ENCODE data around the gene HLA-B.

The HLA-B gene

DNA sequence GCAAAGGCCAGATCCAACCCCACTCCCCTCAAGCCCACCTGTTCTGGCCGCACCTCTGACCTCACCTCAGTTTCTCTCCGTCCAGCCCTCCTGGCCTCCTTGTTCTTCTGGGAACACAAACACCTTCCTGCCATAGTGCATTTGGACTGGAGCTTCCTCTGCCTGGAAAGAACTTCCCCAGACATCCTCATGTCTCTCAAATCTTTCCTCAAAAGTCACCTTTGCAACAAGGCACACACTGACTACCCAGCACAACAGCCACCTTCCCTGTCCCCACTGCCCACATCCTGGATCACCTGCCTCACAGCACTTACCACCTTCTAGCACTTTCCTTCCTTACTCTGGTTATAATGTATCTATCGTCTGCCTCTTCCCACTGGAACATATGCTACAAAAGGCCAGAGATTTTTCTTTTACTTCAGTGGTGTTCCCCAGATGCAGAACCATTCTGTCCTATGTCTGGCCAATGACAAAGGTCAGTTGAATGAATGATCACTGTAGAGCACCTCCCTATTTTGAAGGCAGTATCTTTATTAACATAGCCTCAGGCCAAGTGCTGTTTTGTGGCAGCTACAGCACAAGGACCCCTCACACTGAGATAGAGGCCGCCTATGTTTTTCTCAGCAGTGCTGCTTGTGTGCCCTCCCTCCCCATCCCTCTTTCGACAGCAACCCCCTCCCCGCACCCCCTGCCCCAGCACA is 4.1 kb downstream of the HLA-B start:
- DNase-seq (ENCODE audit: low read depth in 2 of 2) = no peak

DNA sequence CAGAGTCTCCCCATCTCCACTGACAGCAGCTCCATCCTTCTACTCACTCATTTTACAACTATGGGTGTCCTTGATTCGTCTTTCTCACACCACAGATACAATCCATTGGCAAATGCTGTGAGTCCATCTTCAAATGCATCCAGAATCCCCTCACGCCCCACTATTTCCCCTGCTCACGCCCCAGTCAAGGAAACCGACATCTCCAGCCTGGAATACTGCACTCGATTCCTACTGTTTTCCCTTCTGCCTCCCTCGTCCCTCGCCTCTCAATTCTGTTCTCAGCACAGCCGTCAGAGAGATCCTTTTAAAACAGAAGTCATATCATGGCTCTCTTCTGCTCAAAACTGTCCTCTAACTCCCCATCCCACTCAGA is 4.7 kb downstream of the HLA-B start:
- DNase-seq (ENCODE audit: low read depth in 2 of 2) = no peak

DNA sequence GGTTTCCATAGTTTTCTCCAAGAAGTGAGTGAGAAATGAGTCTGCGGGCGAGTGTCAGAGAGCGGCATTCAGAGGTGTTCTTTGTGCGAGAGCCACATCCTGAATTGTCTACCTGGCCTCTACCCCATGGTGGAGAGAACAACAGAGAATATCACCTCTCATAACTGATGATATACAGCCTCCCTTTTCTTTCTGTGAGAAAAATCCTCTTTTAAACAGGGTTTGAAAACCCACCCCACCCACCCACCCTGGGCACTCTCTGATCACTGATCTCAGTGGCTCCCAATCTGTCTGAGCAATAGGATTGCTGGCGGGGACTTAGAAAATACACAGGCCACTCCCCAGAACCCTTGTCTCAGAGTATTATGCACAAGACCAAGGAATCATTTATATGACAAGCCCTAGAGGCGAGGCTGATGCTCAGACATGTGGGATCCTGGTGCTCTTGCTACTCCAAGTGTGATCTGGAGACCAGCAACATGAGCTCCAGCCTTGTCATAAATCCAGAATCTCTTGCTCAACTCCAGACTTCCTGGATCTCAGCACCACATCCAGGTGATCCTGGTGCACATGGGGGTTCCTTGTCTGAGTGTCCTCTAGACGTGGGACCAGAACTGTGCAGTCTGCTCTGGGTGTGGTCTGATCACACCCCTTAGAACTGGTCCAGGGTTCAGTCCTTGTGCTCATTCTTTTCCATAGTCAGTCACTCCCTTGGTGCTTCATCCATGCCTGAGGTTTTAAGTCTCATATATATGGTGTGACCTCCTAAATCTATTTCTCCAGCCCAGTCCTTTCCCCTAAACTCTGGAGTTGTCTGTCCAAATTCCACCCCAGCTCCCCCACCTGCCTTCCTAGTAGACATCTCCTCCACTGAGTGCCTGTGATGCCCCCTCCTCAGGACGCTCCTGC is 5.3 kb downstream of the HLA-B start:
- DNase-seq (ENCODE audit: low read depth in 2 of 2) = no peak

DNA sequence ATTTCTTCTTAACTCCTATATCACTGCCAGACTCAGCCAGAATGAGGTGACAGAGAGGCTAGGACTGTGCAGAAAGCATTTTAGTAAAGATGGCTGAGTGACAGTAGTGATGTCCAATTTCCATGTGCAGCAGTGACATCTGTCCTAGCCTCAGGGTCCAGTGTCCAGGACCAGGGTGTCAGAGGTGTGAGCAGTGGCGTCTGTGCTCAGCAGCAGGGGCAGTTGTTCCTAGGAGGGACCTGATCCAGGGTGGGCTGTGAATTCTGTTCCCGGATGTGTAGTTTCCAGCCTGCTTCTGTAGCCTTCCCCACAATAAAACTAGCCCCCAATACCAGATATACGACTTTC is 6.0 kb downstream of the HLA-B start:
- no peak for DNase-seq (ENCODE audit: low read depth in 2 of 2)

DNA sequence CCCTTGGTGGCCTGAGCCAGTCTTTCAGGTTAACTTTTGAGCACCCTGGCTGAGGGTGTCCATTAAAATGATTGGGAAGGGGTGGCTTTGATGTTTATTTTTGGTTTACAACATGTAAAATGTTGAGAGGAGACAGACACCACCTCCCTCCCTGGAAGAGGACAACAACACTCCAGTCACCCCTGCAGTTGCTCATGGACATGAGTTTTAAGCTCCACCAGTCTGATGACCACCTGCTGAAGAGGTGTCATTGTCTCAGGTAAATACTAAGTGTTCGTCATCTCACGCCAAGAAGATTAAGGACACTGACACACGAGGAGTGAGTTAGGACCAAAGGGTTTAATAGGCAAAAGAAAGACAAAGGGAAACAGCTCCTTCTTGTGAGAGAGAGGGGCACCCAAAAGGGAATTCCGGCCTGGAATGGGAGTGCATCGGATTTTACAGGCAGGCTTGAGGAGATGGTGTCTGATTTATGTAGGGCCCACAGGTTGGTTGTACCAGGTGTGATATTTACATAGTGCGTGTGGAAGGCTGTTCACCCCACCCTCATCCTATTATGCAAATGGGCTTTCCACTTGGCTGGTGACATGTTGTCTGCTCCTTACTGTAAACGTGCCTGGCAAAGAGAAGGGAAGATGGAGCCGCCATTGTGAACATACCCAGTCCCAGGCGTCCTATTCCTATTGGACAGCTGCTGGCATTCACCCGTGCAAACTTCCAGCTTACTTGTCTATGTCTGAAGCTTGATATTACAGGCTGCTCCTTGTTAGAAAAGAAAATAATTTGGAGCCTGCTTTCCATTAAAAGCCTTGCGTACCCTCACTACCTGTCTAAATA is 6.6 kb downstream of the HLA-B start:
- no peak for DNase-seq (ENCODE audit: low read depth in 2 of 2)

DNA sequence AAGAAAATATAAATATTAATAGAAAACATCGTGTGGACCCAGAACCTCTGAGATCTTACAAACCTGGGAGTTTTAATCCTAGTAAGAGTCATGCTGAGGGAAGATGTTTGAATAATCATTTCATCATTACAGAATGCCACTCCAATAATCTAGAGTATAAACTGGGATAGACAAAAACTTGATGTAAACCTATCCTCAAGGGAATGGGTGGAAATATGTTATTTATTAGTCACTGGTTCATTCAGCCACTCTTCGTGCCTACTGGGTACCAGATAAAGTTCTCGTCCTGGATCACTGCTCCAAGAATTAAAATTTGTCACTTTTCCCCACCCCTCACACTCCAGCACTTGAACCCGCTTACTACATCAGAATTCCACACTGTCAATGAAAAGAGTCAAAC is 7.7 kb downstream of the HLA-B start:
- no peak for DNase-seq (ENCODE audit: low read depth in 2 of 2)

DNA sequence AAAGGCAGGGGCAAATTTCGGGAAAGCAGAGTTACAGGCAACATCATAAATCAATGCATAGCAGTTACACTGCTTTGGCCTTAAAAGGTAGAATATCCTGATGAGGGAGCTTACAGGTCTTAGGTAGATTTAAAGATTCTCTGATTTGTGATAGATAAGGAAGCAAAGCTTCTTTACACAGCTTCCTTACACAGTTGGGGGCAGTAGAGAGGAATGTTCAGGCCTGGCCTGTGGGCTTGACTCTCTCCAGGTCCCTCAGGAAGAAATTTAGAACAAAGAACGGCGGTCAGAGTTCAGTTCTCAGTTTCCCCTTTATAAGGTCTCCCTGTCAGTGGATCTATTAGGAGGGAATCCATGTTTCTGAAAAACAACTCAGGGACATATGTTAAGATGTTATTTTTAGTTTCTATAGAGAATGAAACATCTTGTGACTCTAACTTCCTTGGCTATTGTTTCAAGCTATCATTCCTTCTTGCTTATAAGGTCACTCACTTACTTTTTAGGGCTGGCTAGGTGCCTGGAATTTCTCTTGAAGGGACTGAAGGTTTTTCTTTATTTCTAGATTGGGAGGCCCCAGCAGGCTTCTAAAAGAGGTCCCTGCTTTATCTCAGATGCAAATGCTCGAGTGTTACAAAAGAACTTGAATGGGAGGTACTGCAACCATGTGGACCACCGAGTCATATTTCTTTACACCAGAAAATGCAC is 11.8 kb downstream of the HLA-B start:
- DNase-seq (ENCODE audit: low read depth in 2 of 2) = no peak

DNA sequence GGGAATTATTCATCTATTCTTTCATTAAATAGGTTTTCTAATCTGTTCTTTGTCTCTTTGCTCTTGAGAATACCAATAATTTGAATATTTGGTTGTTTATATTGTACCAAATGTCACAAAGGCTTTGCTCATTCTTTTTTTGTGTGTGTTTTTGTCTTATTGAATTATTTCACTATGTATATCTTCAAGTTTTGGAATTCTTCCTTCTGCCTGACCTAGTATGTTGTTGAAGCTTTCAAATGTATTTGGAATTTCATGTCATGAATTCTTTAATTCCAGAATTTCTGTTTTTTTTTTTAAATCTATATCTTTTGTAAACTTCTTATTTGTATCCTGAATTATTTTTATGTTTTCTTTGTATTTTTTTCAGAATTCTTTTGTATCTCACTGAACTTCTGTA is 16.8 kb downstream of the HLA-B start:
- DNase-seq (ENCODE audit: low read depth in 2 of 2) = no peak

DNA sequence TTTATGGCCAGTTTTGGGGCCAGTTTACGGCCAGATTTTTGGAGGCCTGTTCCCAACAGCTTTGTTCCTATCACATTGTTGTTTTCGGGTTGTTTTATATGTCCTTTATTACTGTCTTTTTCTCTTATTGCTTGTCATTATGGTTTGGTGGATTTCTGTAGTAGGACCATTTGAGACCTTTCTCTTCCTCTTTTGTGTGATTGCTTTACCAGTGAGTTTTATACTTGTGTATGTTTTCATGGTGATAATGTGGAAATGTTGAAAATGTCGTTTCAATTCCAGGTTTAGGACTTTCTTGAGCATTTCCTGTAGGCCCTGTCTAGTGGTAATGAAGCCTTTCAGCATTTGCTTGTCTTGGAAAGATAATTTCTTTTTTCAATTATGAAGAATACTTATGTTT is 17.8 kb downstream of the HLA-B start:
- no peak for DNase-seq (ENCODE audit: low read depth in 2 of 2)

DNA sequence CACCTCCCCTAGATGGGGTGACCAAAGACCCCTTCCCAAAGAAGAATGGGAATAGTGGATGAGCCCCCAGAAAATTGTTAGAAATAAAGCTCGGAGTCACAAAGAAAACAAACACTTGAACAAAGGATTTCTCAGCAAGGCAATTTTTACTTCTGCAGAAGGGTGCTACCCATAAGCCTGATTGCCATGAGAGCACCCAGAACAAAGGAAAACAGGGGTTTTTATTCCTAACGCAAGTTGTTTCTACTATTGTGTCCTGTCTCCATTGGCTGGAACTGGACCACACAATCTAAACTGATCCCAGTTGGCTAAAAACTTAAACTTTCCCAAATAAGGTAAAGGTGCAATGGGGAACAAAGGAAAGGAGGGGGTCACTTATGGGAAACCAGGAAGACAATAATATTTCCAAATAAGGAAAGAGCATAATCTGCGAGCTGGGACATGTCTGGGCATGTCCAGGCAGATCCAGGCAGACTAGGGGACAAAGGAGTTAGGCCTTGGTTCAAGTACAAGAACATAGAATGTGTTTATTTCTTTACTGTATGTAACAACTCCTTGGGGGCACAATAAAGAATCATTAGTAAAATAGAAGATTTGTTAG is 20.0 kb downstream of the HLA-B start:
- DNase-seq (ENCODE audit: low read depth in 2 of 2) = no peak

DNA sequence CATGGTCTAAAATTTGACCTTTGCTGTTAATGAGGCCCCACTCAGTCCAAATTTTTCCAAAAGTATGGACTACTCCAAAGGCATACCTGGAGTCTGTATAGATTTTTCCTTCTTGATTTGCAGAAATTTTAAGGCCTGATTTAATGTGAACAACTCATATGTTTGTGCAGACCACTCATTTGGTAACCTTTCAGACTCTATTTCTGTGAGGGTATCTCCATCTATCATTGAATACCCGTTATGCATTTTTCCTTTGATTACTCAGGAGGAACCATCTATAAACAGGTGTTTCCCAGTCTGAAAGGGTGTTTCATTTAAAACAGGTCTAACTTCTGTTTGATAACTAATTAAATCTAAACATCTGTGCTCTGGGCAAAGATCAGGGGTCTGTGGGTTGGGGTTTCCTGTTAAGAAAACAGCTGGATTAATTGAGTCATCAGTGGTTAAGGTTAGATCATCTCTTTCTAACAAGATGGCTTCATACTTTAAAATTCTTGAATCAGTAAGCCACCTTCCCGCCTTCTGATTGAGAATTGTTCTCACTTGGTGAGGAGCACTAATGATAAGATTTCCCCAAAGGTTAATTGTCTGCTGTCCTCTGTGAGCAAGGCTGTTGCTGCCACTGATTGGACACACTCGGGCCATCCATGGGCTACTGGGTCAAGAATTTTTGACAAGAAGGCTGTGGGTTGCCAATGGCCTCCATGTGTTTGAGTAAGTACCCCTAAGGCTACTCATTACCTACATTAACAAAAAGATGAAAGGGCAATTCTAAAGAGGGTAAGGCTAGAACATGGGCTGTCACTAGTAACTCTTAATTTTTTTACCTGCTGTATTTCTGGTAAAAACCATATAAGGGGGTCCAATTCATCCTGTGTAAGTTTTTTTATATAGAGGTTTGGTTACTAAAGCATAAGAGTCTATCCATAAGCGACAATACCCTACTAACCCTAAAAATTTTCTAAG is 24.1 kb downstream of the HLA-B start:
- DNase-seq (ENCODE audit: low read depth in 2 of 2) = no peak

DNA sequence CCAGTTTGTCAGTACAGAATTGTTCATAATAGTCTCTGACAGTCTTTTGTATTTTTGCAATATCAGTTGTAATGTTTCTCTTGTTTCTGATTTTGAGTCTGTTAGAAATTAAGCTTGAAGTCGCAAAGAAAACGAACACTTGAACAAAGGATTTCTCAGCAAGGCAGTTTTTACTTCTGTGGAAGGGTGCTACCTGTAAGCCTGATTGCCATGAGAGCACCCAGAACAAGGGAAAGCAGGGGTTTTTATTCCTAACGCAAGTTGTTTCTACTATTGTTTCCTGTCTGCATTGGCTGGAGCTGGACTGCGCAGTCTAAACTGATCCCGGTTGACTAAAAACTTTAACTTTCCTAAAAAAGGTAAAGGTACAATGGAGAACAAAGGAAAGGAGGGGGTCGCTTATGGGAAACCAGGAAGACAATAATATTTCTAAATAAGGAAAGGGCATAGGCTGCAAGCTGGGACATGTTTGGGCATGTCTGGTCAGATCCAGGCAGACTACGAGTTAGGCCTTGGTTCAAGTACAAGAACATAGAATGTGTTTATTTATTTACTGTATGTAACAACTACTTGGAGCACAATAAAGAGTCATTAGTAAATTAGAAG is 28.5 kb downstream of the HLA-B start:
- DNase-seq (ENCODE audit: low read depth in 2 of 2) = no peak

DNA sequence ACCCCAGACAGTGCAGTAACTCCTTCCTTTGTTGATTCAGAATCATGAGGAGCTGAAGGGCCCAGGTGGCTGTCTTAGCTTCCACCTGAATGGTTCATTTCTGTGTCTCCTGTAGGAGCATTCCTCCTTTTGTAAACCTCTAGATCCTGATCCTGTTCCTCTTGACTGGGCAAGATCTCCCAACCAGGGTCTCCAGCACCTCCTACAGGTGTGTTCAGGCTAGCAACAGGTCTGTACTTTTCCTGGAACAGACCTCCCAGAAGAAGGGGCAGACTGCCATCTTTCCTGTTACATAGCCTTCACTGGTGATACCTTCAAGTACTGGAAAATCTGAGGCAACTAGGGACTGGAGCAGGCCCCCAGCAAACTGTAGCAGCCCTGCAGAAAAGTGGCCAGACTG is 35.2 kb downstream of the HLA-B start:
- no peak for DNase-seq (ENCODE audit: low read depth in 2 of 2)

DNA sequence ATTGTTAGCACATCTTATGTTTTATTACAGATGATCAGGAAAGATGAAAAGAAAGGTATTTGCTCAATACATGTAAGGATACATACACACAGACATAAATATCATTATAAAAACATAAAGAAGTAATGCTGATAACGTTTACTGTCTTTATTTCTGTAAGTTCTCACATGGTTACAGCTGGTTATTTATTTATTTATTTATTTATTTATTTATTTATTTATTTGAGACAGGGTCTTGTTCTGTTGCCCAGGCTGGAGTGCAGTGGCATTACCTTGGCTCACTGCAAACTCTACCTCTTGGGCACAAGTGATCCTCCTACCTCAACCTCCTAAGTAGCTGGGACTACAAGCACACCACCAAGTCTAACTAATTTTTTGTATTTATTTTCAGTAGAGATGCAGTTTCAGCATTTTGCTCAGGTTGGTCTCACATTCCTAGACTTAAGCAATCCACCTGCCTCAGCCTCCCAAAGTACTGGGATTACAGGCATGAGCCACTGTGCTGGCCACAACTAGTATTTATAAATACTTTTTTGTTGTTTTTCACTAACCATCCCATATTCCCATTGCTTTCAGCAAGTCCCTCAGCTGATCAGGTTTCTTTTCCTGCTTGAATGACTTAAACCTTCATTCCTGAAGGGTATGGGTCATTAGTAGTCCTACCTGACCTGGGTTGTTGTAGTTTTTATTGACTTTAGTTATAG is 35.8 kb downstream of the HLA-B start:
- no peak for DNase-seq (ENCODE audit: low read depth in 2 of 2)

DNA sequence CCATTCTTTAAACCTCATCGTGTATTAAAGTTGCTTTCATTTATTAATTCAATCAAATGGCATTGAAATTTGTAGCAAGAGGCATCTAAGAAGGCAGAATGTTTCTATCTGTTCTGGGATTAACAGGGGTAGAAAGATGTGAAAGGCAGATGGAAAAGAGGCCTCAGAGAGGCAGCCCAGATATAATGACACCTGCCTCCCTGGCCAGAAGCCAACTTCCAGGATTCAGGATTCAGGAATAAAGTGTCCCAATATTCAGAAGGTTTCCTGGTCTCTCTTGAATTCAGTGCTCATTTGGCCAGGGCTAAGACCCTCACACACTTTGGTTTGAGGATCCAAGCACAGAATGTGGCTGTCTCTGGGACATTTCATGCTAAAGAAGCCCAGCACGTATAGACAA is 39.9 kb downstream of the HLA-B start:
- no peak for DNase-seq (ENCODE audit: low read depth in 2 of 2)

DNA sequence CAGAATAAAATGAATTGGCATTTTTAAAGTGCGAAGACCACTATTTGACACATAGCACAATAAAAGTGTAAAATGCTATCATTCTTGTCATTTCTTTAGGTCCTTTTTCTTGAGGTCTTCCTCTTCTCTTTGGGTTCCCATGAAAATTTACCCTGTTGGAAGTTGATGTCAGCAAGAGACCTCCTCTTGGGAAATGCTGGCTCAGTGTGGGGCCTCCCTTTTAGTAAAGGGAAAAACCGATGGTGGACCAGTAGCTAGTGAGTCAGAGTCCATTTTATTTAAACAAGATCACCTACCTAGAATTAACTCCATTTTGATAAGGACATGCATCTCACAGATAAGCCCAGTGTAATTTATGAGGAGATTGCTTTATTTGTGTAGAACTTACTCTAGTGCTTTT is 47.3 kb downstream of the HLA-B start:
- no peak for DNase-seq (ENCODE audit: low read depth in 2 of 2)

DNA sequence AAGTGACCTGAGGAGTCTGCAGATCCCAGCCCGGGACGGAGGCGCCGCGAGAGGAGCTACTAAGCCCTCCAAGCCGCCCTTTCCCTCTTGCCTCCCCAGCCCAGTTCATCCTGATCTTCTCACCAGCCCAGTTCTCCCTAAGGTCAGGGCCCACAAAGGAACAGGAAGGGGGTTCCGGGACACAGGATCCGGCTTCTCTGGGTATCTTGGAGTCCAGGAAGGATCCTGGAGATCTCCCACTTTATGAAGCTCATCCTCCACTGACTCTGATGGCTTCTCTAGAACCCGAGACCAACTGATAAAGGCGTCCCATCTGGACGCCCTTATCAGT is 48.2 kb downstream of the HLA-B start:
- DNase-seq (ENCODE audit: low read depth in 2 of 2) = no peak

DNA sequence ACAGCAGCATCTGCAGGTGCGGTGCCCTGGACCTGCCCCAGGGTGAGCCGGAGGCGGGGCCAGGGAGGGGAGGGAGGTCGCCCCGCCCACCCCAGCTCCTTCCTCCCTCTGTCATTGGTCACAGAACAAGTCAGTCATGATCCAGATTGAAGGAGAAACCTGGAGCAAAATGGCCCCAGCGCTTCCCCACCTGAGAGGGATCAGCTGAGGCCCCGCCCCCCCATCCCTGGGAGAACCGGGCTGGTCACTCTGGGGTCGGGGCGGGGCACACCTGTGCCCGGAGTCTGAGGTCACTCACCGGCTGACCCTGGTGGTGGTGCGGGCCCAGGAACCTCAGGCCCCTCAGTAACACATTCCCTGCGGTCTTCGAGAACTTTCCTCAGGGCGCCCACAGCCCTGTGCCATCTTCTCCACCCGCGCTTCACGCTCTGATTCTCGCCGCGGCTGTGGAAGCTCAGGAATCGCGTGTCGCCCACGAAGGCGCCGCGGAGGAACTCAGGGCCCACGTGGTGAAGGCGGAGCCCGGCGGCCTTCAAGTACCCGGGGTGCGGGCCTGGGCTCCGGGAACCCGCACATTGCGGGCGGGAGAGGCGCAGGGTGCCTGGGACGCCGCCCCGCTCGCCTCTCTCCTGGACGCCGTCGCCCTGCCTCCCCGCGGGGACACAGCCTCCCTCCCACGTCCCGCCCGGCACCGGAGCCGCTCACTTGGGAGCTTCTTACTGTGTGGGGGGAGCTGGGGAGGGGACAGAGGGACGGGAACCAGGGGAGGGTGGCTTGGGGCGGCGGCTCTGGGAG is 48.7 kb downstream of the HLA-B start:
- DNase-seq (ENCODE audit: low read depth in 2 of 2) = peak; percentile 45 to 51

DNA sequence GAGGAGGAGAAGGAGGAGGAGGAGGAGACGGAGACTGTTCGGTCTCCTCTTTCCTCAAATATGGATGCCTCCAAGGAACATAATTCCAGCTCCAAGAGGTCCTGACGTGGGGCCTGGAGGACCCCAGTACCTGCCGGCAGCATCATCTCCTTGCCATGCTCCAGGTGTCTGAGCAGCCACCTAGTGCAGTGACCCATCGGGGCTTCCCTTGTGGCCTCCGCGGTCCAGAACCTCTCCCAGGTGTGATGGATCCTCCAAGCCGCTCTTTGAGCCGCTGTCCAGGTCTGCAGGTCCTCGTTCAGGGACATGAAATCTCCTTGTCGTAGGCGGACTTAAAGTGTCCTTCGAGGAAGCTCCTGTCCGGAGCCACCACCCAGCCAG is 49.3 kb downstream of the HLA-B start:
- no peak for DNase-seq (ENCODE audit: low read depth in 2 of 2)
